CD14-positive monocyte (primary cell): ENCODE measurements around the gene HOXC13. TPM values are rescaled to one million over a fixed set of nuclear protein-coding genes. Genes with fewer than 3 reads are reported as not detected.

ENCODE experiments used
- DNase-seq, 3 donors: peaks; one replicate each; pipeline ENCODE4 v3.0.0-alpha.2; 2011 to 2022
- H2AFZ ChIP-seq: 2 replicates; pipeline ENCODE4 v1.6.0; 2012; ENCODE audit warnings: mild to moderate bottlenecking, low read depth, low read length, inconsistent platforms; ENCODE audit not compliant: insufficient read depth, poor library complexity, severe bottlenecking
- H3K27ac ChIP-seq, 2 donors: 1 replicate in 1 of 2; 2 replicates in 1 of 2; pipeline ENCODE4 v1.5.1; 2012 to 2013; ENCODE audit warnings: low read length in 2 of 2, control low read depth in 1 of 2, inconsistent platforms in 1 of 2, low read depth in 1 of 2, mild to moderate bottlenecking in 1 of 2
- H3K27me3 ChIP-seq, 2 donors: one replicate each; pipeline versions ENCODE4 v1.6.0 to v1.6.1; 2011 to 2013; ENCODE audit warnings: low read length in 2 of 2; ENCODE audit not compliant: control insufficient read depth in 2 of 2, insufficient read depth in 2 of 2
- H3K36me3 ChIP-seq, 2 donors: replicated peaks in 1 of 2; 1 replicate in 1 of 2; 2 replicates in 1 of 2; pipeline versions ENCODE4 v1.5.1 to v1.6.1; 2012 to 2013; ENCODE audit warnings: low read length in 2 of 2, control low read depth in 1 of 2, inconsistent platforms in 1 of 2, mild to moderate bottlenecking in 1 of 2; ENCODE audit not compliant: insufficient read depth in 2 of 2, control insufficient read depth in 1 of 2
- H3K4me1 ChIP-seq, 2 donors: 1 replicate in 1 of 2; 2 replicates in 1 of 2; pipeline versions ENCODE4 v1.5.1 to v1.6.1; 2012 to 2013; ENCODE audit warnings: low read length in 2 of 2, control low read depth in 1 of 2, inconsistent platforms in 1 of 2, mild to moderate bottlenecking in 1 of 2, moderate library complexity in 1 of 2; ENCODE audit not compliant: insufficient read depth in 2 of 2, control insufficient read depth in 1 of 2
- H3K4me2 ChIP-seq: replicated peaks from 2 replicates; pipeline ENCODE3; 2012; ENCODE audit warnings: low read length, moderate library complexity, mild to moderate bottlenecking; ENCODE audit not compliant: poor library complexity, severe bottlenecking; ENCODE audit errors: extremely low read depth
- H3K4me3 ChIP-seq, 3 experiments: fragments of 200-600 bp in 1 of 3; sonication (generic) in 1 of 3; replicated peaks in 1 of 3; 1 replicate in 2 of 3; 2 replicates in 1 of 3; pipeline ENCODE4 v1.5.1; 2011 to 2013; ENCODE audit warnings: low read length in 3 of 3, mild to moderate bottlenecking in 3 of 3, control low read depth in 2 of 3, low read depth in 2 of 3, inconsistent platforms in 1 of 3, moderate library complexity in 1 of 3
- H3K79me2 ChIP-seq: 2 replicates; pipeline ENCODE4 v1.6.0; 2012; ENCODE audit warnings: mild to moderate bottlenecking, control low read depth, inconsistent platforms, low read length, moderate library complexity; ENCODE audit not compliant: insufficient read depth
- H3K9ac ChIP-seq: 2 replicates; pipeline ENCODE4 v1.6.0; 2017; ENCODE audit warnings: low read length, mild to moderate bottlenecking; ENCODE audit not compliant: insufficient read depth, poor library complexity, severe bottlenecking
- H3K9me3 ChIP-seq, 2 donors: replicated peaks in 1 of 2; 1 replicate in 1 of 2; 2 replicates in 1 of 2; pipeline versions ENCODE4 v1.5.1 to v1.6.1; 2012 to 2013; ENCODE audit warnings: low read length in 2 of 2, control low read depth in 1 of 2; ENCODE audit not compliant: control insufficient read depth in 1 of 2, insufficient read depth in 1 of 2
- H4K20me1 ChIP-seq: 2 replicates; pipeline ENCODE4 v1.6.0; 2012; ENCODE audit warnings: mild to moderate bottlenecking, low read length, control low read depth, moderate library complexity; ENCODE audit not compliant: insufficient read depth
- H3K27ac Mint-ChIP-seq, 7 donors: one replicate each; pipeline ENCODE4 v1.8.0; 2020; ENCODE audit warnings: mild to moderate bottlenecking in 7 of 7, mixed read lengths in 7 of 7, moderate library complexity in 6 of 7, inconsistent platforms in 2 of 7
- H3K27me3 Mint-ChIP-seq, 3 donors: one replicate each; pipeline ENCODE4 v1.8.0; 2021 to 2022; ENCODE audit warnings: low read depth in 3 of 3, mild to moderate bottlenecking in 3 of 3, mixed read lengths in 3 of 3, moderate library complexity in 3 of 3, inconsistent platforms in 1 of 3
- H3K36me3 Mint-ChIP-seq, 2 donors: one replicate each; pipeline ENCODE4 v1.8.0; 2020; ENCODE audit warnings: mixed read lengths in 2 of 2, inconsistent platforms in 1 of 2, mild to moderate bottlenecking in 1 of 2
- H3K4me1 Mint-ChIP-seq: one replicate; pipeline ENCODE4 v1.8.0; 2020; ENCODE audit warnings: mild to moderate bottlenecking, mixed read lengths
- H3K4me3 Mint-ChIP-seq, 2 donors: one replicate each; pipeline ENCODE4 v1.8.0; 2020; ENCODE audit warnings: mild to moderate bottlenecking in 2 of 2, mixed read lengths in 2 of 2, moderate library complexity in 1 of 2
- H3K9me3 Mint-ChIP-seq, 7 donors: one replicate each; pipeline ENCODE4 v1.8.0; 2020 to 2022; ENCODE audit warnings: mixed read lengths in 7 of 7, mild to moderate bottlenecking in 6 of 7, moderate library complexity in 6 of 7, inconsistent platforms in 2 of 7
- WGBS: methylation state at CpG from one replicate; pipeline ENCODE4 v1.1.5; 2013; ENCODE audit warnings: missing lambda C conversion rate; ENCODE audit not compliant: insufficient coverage; 5-methylcytosine and 5-hydroxymethylcytosine counted together
- intact Hi-C, 2 donors: fragments of 100-400 bp; cut with micrococcal nuclease; formaldehyde crosslinking; loops; one replicate each; pipeline versions ENCODE4 v1.15.0 to v1.15.1; 2023
- polyA plus RNA-seq, 3 donors: library from polyadenylated mRNA; depleted of rRNA in 1 of 3; unstranded in 2 of 3; stranded (reverse) in 1 of 3; fragments of 300-500 nt in 2 of 3; fragments of >200 nt in 1 of 3; fragmentation: Illumina TruSeq in 2 of 3; gene quantifications; 1 replicate in 2 of 3; 2 replicates in 1 of 3; pipeline ENCODE4 v1.2.3, GENCODE V29; 2012 to 2021
- TF ChIP-seq, protein P1 (sequence below): fragments of 200-600 bp; IDR thresholded peaks from one replicate; pipeline ENCODE4 v1.8.0; 2022; ENCODE audit warnings: antibody characterized with exemption, mild to moderate bottlenecking

HOXC13 gene
- polyA plus RNA-seq, 3 donors = not detected

DNA sequence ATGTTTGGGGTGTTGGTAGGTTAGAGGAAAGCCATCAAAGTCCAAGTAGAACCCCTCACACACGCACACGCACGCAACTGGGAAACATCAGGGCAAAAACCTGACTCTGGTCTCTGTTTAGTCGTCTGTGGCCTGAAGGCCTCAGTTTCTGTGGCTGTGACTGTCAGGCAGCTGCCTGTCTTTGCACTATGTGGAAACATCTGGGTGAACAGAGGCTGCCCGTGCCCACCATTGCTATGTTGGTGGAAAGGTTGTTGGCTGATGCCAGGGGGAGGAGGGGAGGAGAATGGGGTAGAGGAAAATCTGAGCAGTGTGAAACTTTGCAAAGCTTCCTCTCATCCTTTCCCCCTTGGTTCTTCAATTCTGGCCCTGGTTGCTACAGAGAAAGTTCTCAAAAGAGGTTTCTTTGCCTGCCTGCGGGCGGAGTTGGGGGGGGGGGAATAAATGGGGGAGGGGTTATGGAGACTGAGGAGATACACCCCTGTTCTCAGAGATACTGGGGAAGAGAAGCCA is 53.8 kb downstream of the HOXC13 start:
- H3K9me3 ChIP-seq = peaks cover 3 to 65% of the 10 kb centered on the region in 2 donors
- Mint-ChIP-seq H3K9me3 (peaks cover 2 to 59% (median 29%) of the 10 kb centered on the region in 7 donors), H3K36me3 (peaks cover 0 to 28% of the 10 kb centered on the region in 2 donors), H3K27me3 (peaks cover 99 to 100% (median 100%) of the 10 kb centered on the region in 3 donors), H3K27ac (no peak overlapping the region), H3K4me1 (peaks cover 33% of the 10 kb centered on the region), H3K4me3 (peak overlapping the region in 1 of 2 donors; percentile 71)
- H3K4me2 ChIP-seq = no peak overlapping the region
- H3K27me3 ChIP-seq = peaks cover 94 to 100% of the 10 kb centered on the region in 2 donors
- no peaks in the 10 kb centered on the region for H3K79me2 ChIP-seq
- H3K27ac ChIP-seq = no peak overlapping the region
- no peaks in the 10 kb centered on the region for H3K36me3 ChIP-seq
- peaks cover 12 to 20% of the 10 kb centered on the region in 2 donors for H3K4me1 ChIP-seq
- 9% methylated on average over 1 of the region's 7 CpGs for WGBS
- intact Hi-C loops = no loop called here
- H4K20me1 ChIP-seq = no peaks in the 10 kb centered on the region
- no peak overlapping the region for H3K4me3 ChIP-seq
- TF ChIP-seq, protein P1, sequence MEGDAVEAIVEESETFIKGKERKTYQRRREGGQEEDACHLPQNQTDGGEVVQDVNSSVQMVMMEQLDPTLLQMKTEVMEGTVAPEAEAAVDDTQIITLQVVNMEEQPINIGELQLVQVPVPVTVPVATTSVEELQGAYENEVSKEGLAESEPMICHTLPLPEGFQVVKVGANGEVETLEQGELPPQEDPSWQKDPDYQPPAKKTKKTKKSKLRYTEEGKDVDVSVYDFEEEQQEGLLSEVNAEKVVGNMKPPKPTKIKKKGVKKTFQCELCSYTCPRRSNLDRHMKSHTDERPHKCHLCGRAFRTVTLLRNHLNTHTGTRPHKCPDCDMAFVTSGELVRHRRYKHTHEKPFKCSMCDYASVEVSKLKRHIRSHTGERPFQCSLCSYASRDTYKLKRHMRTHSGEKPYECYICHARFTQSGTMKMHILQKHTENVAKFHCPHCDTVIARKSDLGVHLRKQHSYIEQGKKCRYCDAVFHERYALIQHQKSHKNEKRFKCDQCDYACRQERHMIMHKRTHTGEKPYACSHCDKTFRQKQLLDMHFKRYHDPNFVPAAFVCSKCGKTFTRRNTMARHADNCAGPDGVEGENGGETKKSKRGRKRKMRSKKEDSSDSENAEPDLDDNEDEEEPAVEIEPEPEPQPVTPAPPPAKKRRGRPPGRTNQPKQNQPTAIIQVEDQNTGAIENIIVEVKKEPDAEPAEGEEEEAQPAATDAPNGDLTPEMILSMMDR = no peak
- DNase-seq = no peak
- H2AFZ ChIP-seq = no peak overlapping the region
- H3K9ac ChIP-seq = no peak overlapping the region

DNA sequence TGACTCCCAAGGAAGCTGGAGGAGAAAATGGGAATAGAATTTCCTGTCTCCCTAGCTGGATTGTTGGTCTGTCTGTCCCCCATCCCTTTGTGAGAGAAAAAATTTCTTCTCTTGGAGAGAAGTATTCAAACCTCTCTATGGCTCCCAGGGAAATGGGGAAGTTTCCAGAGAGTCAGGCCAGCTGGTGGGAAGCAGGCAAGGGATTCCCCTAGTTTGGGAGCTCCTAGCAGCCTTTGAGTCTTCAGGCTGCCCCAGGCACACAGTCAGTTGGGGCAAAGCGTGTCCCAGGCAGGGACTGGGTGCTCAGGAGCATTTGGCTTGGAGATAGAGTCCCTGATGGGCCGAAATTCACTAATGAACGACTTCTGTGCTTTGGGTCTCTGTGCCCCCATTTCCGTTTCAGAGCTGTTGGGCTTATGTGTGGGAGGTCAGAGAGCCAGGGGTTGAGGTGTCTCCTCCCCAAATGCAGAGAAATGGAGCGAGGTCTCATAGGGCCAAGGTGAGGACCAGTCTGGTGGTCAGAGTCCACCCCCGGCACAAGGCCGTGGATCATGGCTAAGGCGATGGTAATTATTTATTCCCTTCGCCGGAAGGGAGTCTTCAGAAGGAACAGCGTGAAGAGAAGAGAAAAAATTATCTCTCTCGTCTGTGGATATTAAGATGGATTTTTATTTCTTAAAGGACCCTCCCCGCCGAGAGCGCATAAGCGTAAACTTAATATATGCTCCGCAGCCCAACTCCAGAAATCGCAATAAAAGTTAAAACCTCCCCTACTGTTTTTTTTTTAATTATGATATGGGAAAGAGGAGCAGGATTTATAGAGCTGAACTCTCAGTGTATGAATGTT is 54.8 kb downstream of the HOXC13 start:
- no peak overlapping the region for H3K9ac ChIP-seq
- H3K4me2 ChIP-seq = no peak overlapping the region
- no peaks in the 10 kb centered on the region for H3K79me2 ChIP-seq
- no peak overlapping the region for H3K4me3 ChIP-seq
- no peak overlapping the region for H2AFZ ChIP-seq
- intact Hi-C loops = no loop called here
- DNase-seq = no peak
- no peak overlapping the region for H3K27ac Mint-ChIP-seq
- no peaks in the 10 kb centered on the region for H3K36me3 ChIP-seq
- peaks cover 93 to 100% of the 10 kb centered on the region in 2 donors for H3K27me3 ChIP-seq
- H3K9me3 ChIP-seq = peaks cover 3 to 63% of the 10 kb centered on the region in 2 donors
- H3K9me3 Mint-ChIP-seq = peaks cover 2 to 62% (median 34%) of the 10 kb centered on the region in 7 donors
- peaks cover 99 to 100% (median 100%) of the 10 kb centered on the region in 3 donors for H3K27me3 Mint-ChIP-seq
- WGBS = 30% methylated on average over 6 of the region's 18 CpGs
- TF ChIP-seq, protein P1 = no peak
- H4K20me1 ChIP-seq = no peaks in the 10 kb centered on the region
- H3K4me1 ChIP-seq = peaks cover 12 to 20% of the 10 kb centered on the region in 2 donors
- peaks cover 3 to 28% of the 10 kb centered on the region in 2 donors for H3K36me3 Mint-ChIP-seq
- peak overlapping the region in 1 of 2 donors; percentile 85 for H3K4me3 Mint-ChIP-seq
- no peak overlapping the region for H3K27ac ChIP-seq
- H3K4me1 Mint-ChIP-seq = peaks cover 37% of the 10 kb centered on the region
